HCT116 (cell line): ENCODE measurements around the gene ABL2. TPM values are rescaled to one million over a fixed set of nuclear protein-coding genes. Genes with fewer than 3 reads are reported as not detected.

Source experiments
- ATAC-seq: fragments of 200-7000 bp; cut with Tn5 transposase; 2 replicates; pipeline ENCODE4 v1.9.1; 2020; ENCODE audit warnings: mild to moderate bottlenecking, moderate library complexity
- BruUV-seq: library from RNA; stranded (reverse); fragments of 400-500 nt; replicated peaks from 2 replicates; lab custom pipeline; 2021; lab: Mats Ljungman, UMichigan
- CTCF ChIA-PET: fragments of 300-600 bp; sonication (Branson Sonifier 250); formaldehyde crosslinking; loops from one replicate; lab custom pipeline; 2021; ENCODE audit warnings: antibody characterized with exemption; lab: Charles Lee
- POLR2A ChIA-PET: fragments of 300-600, 350-600 bp; sonication (Branson Sonifier 250); formaldehyde crosslinking; loops from one replicate; lab custom pipeline; 2021; ENCODE audit warnings: antibody characterized with exemption; lab: Charles Lee
- RAD21 ChIA-PET, 2 experiments: fragments of 300-600 bp; sonication (Branson Sonifier 250); formaldehyde crosslinking; loops; one replicate each; lab custom pipeline; 2023; ENCODE audit warnings: low total read pairs in 2 of 2; ENCODE audit not compliant: uncharacterized antibody in 2 of 2, unreplicated experiment in 2 of 2, low non-redundant PET in 1 of 2; lab: Charles Lee
- DNase-seq: peaks from one replicate; pipeline ENCODE4 v3.0.0-alpha.2; 2010; ENCODE audit warnings: low read depth, low spot score
- H2AFZ ChIP-seq: fragments of 200-600 bp; shearing (Covaris generic), sonication (generic); 2 replicates; pipeline ENCODE4 v1.6.1; 2017; ENCODE audit warnings: low read depth, mixed run types, mixed read lengths, antibody characterized with exemption, low read length; ENCODE audit not compliant: poor library complexity, severe bottlenecking
- H3K27ac ChIP-seq: 2 replicates; pipeline ENCODE4 v1.5.1; 2012; ENCODE audit warnings: low read depth, low read length
- H3K27me3 ChIP-seq: fragments of 200-600 bp; sonication (generic); 2 replicates; pipeline ENCODE4 v1.6.1; 2016; ENCODE audit warnings: mixed run types, low read length, mixed read lengths; ENCODE audit not compliant: insufficient read depth
- H3K36me3 ChIP-seq, 2 experiments: fragments of 200-500 bp in 1 of 2; fragments of 200-600 bp in 1 of 2; sonication (Bioruptor generic) in 1 of 2; sonication (generic) in 1 of 2; 2 replicates each; pipeline versions ENCODE4 v1.5.1 to v1.6.1; 2014 to 2016; ENCODE audit warnings: low read length in 2 of 2, inconsistent platforms in 1 of 2, mixed read lengths in 1 of 2, mixed run types in 1 of 2; ENCODE audit not compliant: insufficient read depth in 2 of 2, control insufficient read depth in 1 of 2
- H3K4me1 ChIP-seq, 2 experiments: fragments of 200-600 bp in 1 of 2; sonication (generic) in 1 of 2; 2 replicates each; pipeline versions ENCODE4 v1.5.1 to v1.6.1; 2012 to 2017; ENCODE audit warnings: low read length in 2 of 2, inconsistent platforms in 1 of 2, mild to moderate bottlenecking in 1 of 2, mixed read lengths in 1 of 2, mixed run types in 1 of 2, moderate library complexity in 1 of 2; ENCODE audit not compliant: insufficient read depth in 2 of 2, control insufficient read depth in 1 of 2
- H3K4me2 ChIP-seq: fragments of 200-600 bp; sonication (generic); 2 replicates; pipeline ENCODE4 v1.6.1; 2017; ENCODE audit warnings: mixed run types, low read length, mixed read lengths
- H3K4me3 ChIP-seq, 2 experiments: fragments of 200-600 bp in 1 of 2; sonication (generic) in 1 of 2; replicated peaks in 1 of 2; 2 replicates each; pipeline ENCODE4 v1.5.1; 2011 to 2016; ENCODE audit warnings: low read length in 2 of 2, control low read depth in 1 of 2, low read depth in 1 of 2, mild to moderate bottlenecking in 1 of 2, mixed read lengths in 1 of 2, mixed run types in 1 of 2
- H3K79me2 ChIP-seq: fragments of 200-600 bp; sonication (generic); 2 replicates; pipeline ENCODE4 v1.6.1; 2017; ENCODE audit warnings: mild to moderate bottlenecking, mixed run types, low read length, moderate library complexity, mixed read lengths; ENCODE audit not compliant: insufficient read depth
- H3K9ac ChIP-seq: fragments of 200-600 bp; sonication (generic); 2 replicates; pipeline ENCODE4 v1.6.1; 2016; ENCODE audit warnings: low read length, mixed read lengths
- H3K9me2 ChIP-seq: fragments of 200-600 bp; sonication (generic), shearing (Covaris generic); 2 replicates; pipeline ENCODE4 v1.6.1; 2017; ENCODE audit warnings: mixed run types, mild to moderate bottlenecking, moderate library complexity; ENCODE audit not compliant: insufficient read depth
- H3K9me3 ChIP-seq, 2 experiments: fragments of 200-500 bp in 1 of 2; fragments of 200-600 bp in 1 of 2; sonication (Bioruptor generic) in 1 of 2; sonication (generic) in 1 of 2; 2 replicates each; pipeline ENCODE4 v1.6.1; 2014 to 2017; ENCODE audit warnings: low read length in 2 of 2, mixed read lengths in 2 of 2, inconsistent platforms in 1 of 2, low read depth in 1 of 2, mild to moderate bottlenecking in 1 of 2, mixed run types in 1 of 2, moderate library complexity in 1 of 2; ENCODE audit not compliant: control insufficient read depth in 1 of 2, insufficient read depth in 1 of 2
- H4K20me1 ChIP-seq: fragments of 200-600 bp; sonication (generic), shearing (Covaris generic); 2 replicates; pipeline ENCODE4 v1.6.1; 2017; ENCODE audit warnings: mixed run types, mild to moderate bottlenecking, moderate library complexity; ENCODE audit not compliant: insufficient read depth
- ATF3 ChIP-seq: IDR thresholded peaks from 2 replicates; pipeline ENCODE4 v1.6.1; 2012
- CBX3 ChIP-seq: IDR thresholded peaks from 2 replicates; pipeline ENCODE4 v1.6.1; 2012; ENCODE audit warnings: low read depth
- CEBPB ChIP-seq: IDR thresholded peaks from 2 replicates; pipeline ENCODE4 v1.6.1; 2012; ENCODE audit warnings: low read depth
- EGR1 ChIP-seq: IDR thresholded peaks from 2 replicates; pipeline ENCODE4 v1.6.1; 2012; ENCODE audit warnings: low read depth
- ELF1 ChIP-seq: IDR thresholded peaks from 2 replicates; pipeline ENCODE4 v1.6.1; 2012; ENCODE audit warnings: low read depth, borderline replicate concordance
- EZH2 ChIP-seq: fragments of 200-600 bp; sonication (generic); IDR thresholded peaks from 2 replicates; pipeline ENCODE4 v1.6.1; 2017; ENCODE audit warnings: antibody characterized with exemption, mixed run types
- JUND ChIP-seq: IDR thresholded peaks from 2 replicates; pipeline ENCODE4 v1.6.1; 2012
- MAX ChIP-seq: IDR thresholded peaks from 2 replicates; pipeline ENCODE4 v1.6.1; 2012
- RAD21 ChIP-seq: IDR thresholded peaks from 2 replicates; pipeline ENCODE4 v1.6.1; 2012; ENCODE audit warnings: low read depth, mild to moderate bottlenecking
- SP1 ChIP-seq: IDR thresholded peaks from 2 replicates; pipeline ENCODE4 v1.6.1; 2012; ENCODE audit warnings: low read depth
- SRF ChIP-seq: IDR thresholded peaks from 2 replicates; pipeline ENCODE4 v1.6.1; 2012; ENCODE audit warnings: low read depth
- ZNF274 ChIP-seq: fragments of 200-500 bp; sonication (Bioruptor generic); IDR thresholded peaks from 2 replicates; pipeline ENCODE4 v1.6.1; 2014; ENCODE audit warnings: mild to moderate bottlenecking, low read depth, low read length, inconsistent platforms
- intact Hi-C: fragments of 100-400 bp; cut with micrococcal nuclease; formaldehyde crosslinking; loops from 2 replicates; pipeline ENCODE4 v1.10.0; 2022
- total RNA-seq: library from RNA; stranded (reverse); gene quantifications from one replicate; pipeline ENCODE4 v1.2.1, GENCODE V29; 2021; ENCODE audit not compliant: unreplicated experiment

ABL2 gene
- total RNA-seq, 1 experiment from 2014 or later, result 22.9 TPM

GRCh38 chr1:179202161-179202560 lies 27.3 kb downstream of the ABL2 start:
- peaks cover 70% of the 10 kb centered on the region for H3K79me2 ChIP-seq
- no peak overlapping the region for H3K27ac ChIP-seq
- TF ChIP-seq CBX3 (no peak), RAD21 (no peak), MAX (no peak), SP1 (no peak), ZNF274 (no peak), CEBPB (no peak), EGR1 (no peak), EZH2 (no peak), SRF (no peak)
- no peaks in the 10 kb centered on the region for H3K27me3 ChIP-seq
- ATAC-seq (no peak), DNase-seq (no peak)
- H3K4me3 ChIP-seq, result no peak overlapping the region
- BruUV-seq, result no TSS peak
- ChIA-PET RAD21 (no interaction called here), POLR2A (no interaction called here), CTCF (no interaction called here)
- no peaks in the 10 kb centered on the region for H3K36me3 ChIP-seq
- intact Hi-C loops, result no loop called here
- H3K9ac ChIP-seq, result no peak overlapping the region
- H3K9me3 ChIP-seq, result no peaks in the 10 kb centered on the region
- H2AFZ ChIP-seq, result no peak overlapping the region
- H3K4me1 ChIP-seq, result no peaks in the 10 kb centered on the region
- no peak overlapping the region for H3K4me2 ChIP-seq
- H3K9me2 ChIP-seq, result no peaks in the 10 kb centered on the region
- 0 out of 2 replicates have a peak, but pooled peaks cover 6% of the 10 kb centered on the region for H4K20me1 ChIP-seq

GRCh38 chr1:179200586-179200985 lies 28.9 kb downstream of the ABL2 start:
- no peaks in the 10 kb centered on the region for H3K4me1 ChIP-seq
- H3K4me3 ChIP-seq, result no peak overlapping the region
- H2AFZ ChIP-seq, result no peak overlapping the region
- peaks cover 67% of the 10 kb centered on the region for H3K79me2 ChIP-seq
- H3K9ac ChIP-seq, result no peak overlapping the region
- RAD21 ChIA-PET, result no interaction called here
- 0 out of 2 replicates have a peak, but pooled peaks cover 6% of the 10 kb centered on the region for H4K20me1 ChIP-seq
- ATAC-seq (no peak), DNase-seq (no peak)
- CTCF ChIA-PET, result no interaction called here
- H3K4me2 ChIP-seq, result no peak overlapping the region
- POLR2A ChIA-PET, result no interaction called here
- H3K27ac ChIP-seq, result no peak overlapping the region
- no peaks in the 10 kb centered on the region for H3K27me3 ChIP-seq
- no peak for TF ChIP-seq CBX3
- no peak for TF ChIP-seq ELF1
- no peak for TF ChIP-seq JUND
- no peak for TF ChIP-seq ATF3
- TF ChIP-seq EGR1, result no peak
- TF ChIP-seq CEBPB, result no peak
- no peaks in the 10 kb centered on the region for H3K9me3 ChIP-seq
- H3K36me3 ChIP-seq, result no peaks in the 10 kb centered on the region
- intact Hi-C loops, result no loop called here
- no peaks in the 10 kb centered on the region for H3K9me2 ChIP-seq
- BruUV-seq, result no TSS peak
